Loucy (cell line): ENCODE data around the gene RGS3.

ENCODE experiments used
- H2AFZ ChIP-seq: fragments of 200-600 bp; sonication (generic); 2 replicates; pipeline ENCODE4 v1.6.0; 2016; ENCODE audit warnings: antibody characterized with exemption, mild to moderate bottlenecking, low read length, moderate library complexity
- H3F3A ChIP-seq: fragments of 200-600 bp; 2 replicates; pipeline ENCODE4 v1.6.0; 2016; ENCODE audit warnings: antibody characterized with exemption, low read depth, mild to moderate bottlenecking
- H3K27me3 ChIP-seq: fragments of 200-600 bp; sonication (generic); 2 replicates; pipeline ENCODE4 v1.6.1; 2014; ENCODE audit warnings: low read length, mild to moderate bottlenecking; ENCODE audit not compliant: insufficient read depth, poor library complexity, severe bottlenecking
- H3K36me3 ChIP-seq: fragments of 200-600 bp; sonication (generic); 2 replicates; pipeline ENCODE4 v1.6.1; 2016; ENCODE audit warnings: low read length; ENCODE audit not compliant: insufficient read depth
- H3K4me1 ChIP-seq: fragments of 200-600 bp; sonication (generic); 2 replicates; pipeline ENCODE4 v1.5.1; 2014; ENCODE audit warnings: low read length, mild to moderate bottlenecking; ENCODE audit not compliant: insufficient read depth, poor library complexity, severe bottlenecking
- H3K4me2 ChIP-seq: fragments of 200-600 bp; sonication (generic); 2 replicates; pipeline ENCODE4 v1.6.0; 2014; ENCODE audit warnings: antibody characterized with exemption, low read length, low read depth, mild to moderate bottlenecking; ENCODE audit not compliant: poor library complexity, severe bottlenecking
- H3K4me3 ChIP-seq: fragments of 200-600 bp; sonication (generic); 2 replicates; pipeline ENCODE4 v1.5.1; 2014; ENCODE audit warnings: low read length, mild to moderate bottlenecking, mixed read lengths; ENCODE audit not compliant: poor library complexity, severe bottlenecking
- H3K79me2 ChIP-seq: fragments of 200-600 bp; sonication (generic); 2 replicates; pipeline ENCODE4 v1.6.1; 2014; ENCODE audit warnings: low read length; ENCODE audit not compliant: insufficient read depth
- H3K9ac ChIP-seq: fragments of 200-600 bp; sonication (generic); 2 replicates; pipeline ENCODE4 v1.6.0; 2014; ENCODE audit warnings: mild to moderate bottlenecking, low read depth, low read length, moderate library complexity; ENCODE audit not compliant: poor library complexity, severe bottlenecking
- H3K9me2 ChIP-seq: fragments of 200-600 bp; sonication (generic); replicated peaks from 2 replicates; pipeline ENCODE4 v1.6.1; 2016; ENCODE audit warnings: low read depth, low read length, mixed read lengths
- H3K9me3 ChIP-seq: fragments of 200-600 bp; sonication (generic); 2 replicates; pipeline ENCODE4 v1.6.1; 2014; ENCODE audit warnings: mild to moderate bottlenecking, antibody characterized with exemption, low read length, low read depth; ENCODE audit not compliant: insufficient read depth
- H4K20me1 ChIP-seq: fragments of 200-600 bp; sonication (generic); 2 replicates; pipeline ENCODE4 v1.6.0; 2014; ENCODE audit warnings: antibody characterized with exemption, low read length, mild to moderate bottlenecking; ENCODE audit not compliant: insufficient read depth, poor library complexity, severe bottlenecking
- CTCF ChIP-seq: fragments of 200-600 bp; sonication (generic); conservative IDR thresholded peaks from 2 replicates; pipeline ENCODE4 v1.5.1; 2014; ENCODE audit warnings: mild to moderate bottlenecking, antibody characterized with exemption, low read length
- EZH2phosphoT487 ChIP-seq: fragments of 200-600 bp; IDR thresholded peaks from 2 replicates; pipeline ENCODE4 v1.6.1; 2018; ENCODE audit warnings: antibody characterized with exemption, mild to moderate bottlenecking, moderate library complexity, borderline replicate concordance

Gene RGS3

GRCh38 chr9:113581865-113582697, 118.6 kb downstream of the RGS3 start:
- Histone ChIP-seq H3F3A (peaks cover 13% of the 10 kb centered on the region), H3K4me2 (peak overlapping the region; percentile 89), H3K4me3 (peak overlapping the region; percentile 52), H2AFZ (no peak overlapping the region), H3K9me3 (no peaks in the 10 kb centered on the region), H3K79me2 (peaks cover 25% of the 10 kb centered on the region; the same call in 1 of the 2 replicates), H3K27me3 (no peaks in the 10 kb centered on the region), H3K9me2 (no peaks in the 10 kb centered on the region), H3K4me1 (peaks cover 65% of the 10 kb centered on the region), H4K20me1 (no peaks in the 10 kb centered on the region), H3K36me3 (peaks cover 13% of the 10 kb centered on the region; the same call in 1 of the 2 replicates), H3K9ac (peak overlapping the region; percentile 75)
- TF ChIP-seq CTCF (peak; percentile 54), EZH2phosphoT487 (no peak)

DNA sequence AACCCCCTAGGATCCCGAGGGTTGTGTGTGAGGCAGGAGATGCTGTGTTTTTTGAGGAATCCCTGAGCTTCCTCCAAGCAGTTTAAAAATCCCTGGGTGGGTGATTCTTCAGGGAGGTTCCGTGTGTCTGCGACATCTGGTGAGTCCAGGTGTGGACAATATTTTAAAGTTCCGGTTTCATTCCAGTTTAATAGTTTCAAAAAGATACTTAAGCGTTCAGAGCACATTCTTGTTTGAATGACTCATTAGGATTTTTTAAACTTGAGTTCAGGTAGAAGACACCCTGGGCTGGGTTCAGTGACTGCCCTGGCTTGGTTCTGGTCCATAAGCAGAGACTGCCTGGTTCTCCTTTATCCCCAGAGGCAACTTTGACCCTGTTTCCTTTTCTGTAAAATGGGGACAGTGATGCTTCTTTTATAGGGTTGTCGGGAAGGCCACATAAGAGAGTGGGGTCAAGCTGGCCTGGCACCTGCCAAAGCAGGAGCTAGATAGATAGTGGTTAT, 119.2 kb downstream of the RGS3 start:
- TF ChIP-seq EZH2phosphoT487 (no peak), CTCF (no peak)
- no peaks in the 10 kb centered on the region for H3K9me2 ChIP-seq
- H4K20me1 ChIP-seq, result no peaks in the 10 kb centered on the region
- peaks cover 13% of the 10 kb centered on the region; the same call in 1 of the 2 replicates for H3K36me3 ChIP-seq
- H3K9ac ChIP-seq, result peak overlapping the region; percentile 75
- H3K4me1 ChIP-seq, result peaks cover 65% of the 10 kb centered on the region
- peaks cover 31% of the 10 kb centered on the region; the same call in 1 of the 2 replicates for H3K79me2 ChIP-seq
- H3K27me3 ChIP-seq, result no peaks in the 10 kb centered on the region
- no peak overlapping the region for H3K4me3 ChIP-seq
- H3K4me2 ChIP-seq, result peak overlapping the region; percentile 89
- H3F3A ChIP-seq, result peaks cover 13% of the 10 kb centered on the region
- no peak overlapping the region for H2AFZ ChIP-seq
- H3K9me3 ChIP-seq, result no peaks in the 10 kb centered on the region

- no peaks in the 10 kb centered on the region for H3K9me2 ChIP-seq
- no peak overlapping the region for H3K4me3 ChIP-seq
- no peaks in the 10 kb centered on the region for H4K20me1 ChIP-seq
- H3F3A ChIP-seq, result peaks cover 13% of the 10 kb centered on the region
- H2AFZ ChIP-seq, result no peak overlapping the region
- H3K4me1 ChIP-seq, result peaks cover 65% of the 10 kb centered on the region
- peaks cover 41% of the 10 kb centered on the region; the same call in 1 of the 2 replicates for H3K79me2 ChIP-seq
- no peaks in the 10 kb centered on the region for H3K9me3 ChIP-seq
- no peak for TF ChIP-seq CTCF
- no peak for TF ChIP-seq EZH2phosphoT487
- H3K27me3 ChIP-seq, result no peaks in the 10 kb centered on the region
- peaks cover 13% of the 10 kb centered on the region; the same call in 1 of the 2 replicates for H3K36me3 ChIP-seq
- H3K4me2 ChIP-seq, result no peak overlapping the region
- H3K9ac ChIP-seq, result no peak overlapping the region
Observed at GRCh38 chr9:113583511-113584427, 120.2 kb downstream of the RGS3 start.
